22Rv1 (cell line): ENCODE results near the gene BAIAP2L1.

Source experiments
- H3K27ac ChIP-seq: fragments of 450-650 bp; 2 replicates; pipeline ENCODE4 v1.5.1; 2017
- CTCF ChIP-seq: fragments of 450-650 bp; IDR thresholded peaks from 2 replicates; pipeline ENCODE4 v1.5.1; 2017; ENCODE audit warnings: mild to moderate bottlenecking
- ZFX ChIP-seq: fragments of 450-650 bp; IDR thresholded peaks from 2 replicates; pipeline ENCODE4 v1.6.1; 2017; ENCODE audit warnings: antibody characterized with exemption, borderline replicate concordance

BAIAP2L1 gene

GRCh38 chr7:98278936-98279335 is 122.0 kb downstream of the BAIAP2L1 start:
- TF ChIP-seq CTCF (no peak), ZFX (no peak)
- peak overlapping the region; percentile 24; the same call in 1 of the 2 replicates for H3K27ac ChIP-seq

GRCh38 chr7:98278408-98278807 is 122.5 kb downstream of the BAIAP2L1 start:
- peak overlapping the region; percentile 24; the same call in 1 of the 2 replicates for H3K27ac ChIP-seq
- TF ChIP-seq ZFX (no peak), CTCF (no peak)

- H3K27ac ChIP-seq: peak overlapping the region; percentile 78
- no peak for TF ChIP-seq ZFX
These were observed 124.6 kb downstream of the BAIAP2L1 start for GRCh38 chr7:98276241-98276761.

GRCh38 chr7:98267303-98267702 is 133.6 kb downstream of the BAIAP2L1 start:
- no peak overlapping the region for H3K27ac ChIP-seq
- TF ChIP-seq CTCF (no peak), ZFX (no peak)

GRCh38 chr7:98266840-98267239 is 134.1 kb downstream of the BAIAP2L1 start:
- H3K27ac ChIP-seq: no peak overlapping the region
- TF ChIP-seq CTCF (peak; percentile 65), ZFX (no peak)

GRCh38 chr7:98265841-98266271 is 135.0 kb downstream of the BAIAP2L1 start:
- no peak overlapping the region for H3K27ac ChIP-seq
- TF ChIP-seq ZFX: no peak
- no peak for TF ChIP-seq CTCF

GRCh38 chr7:98257701-98258100 is 143.2 kb downstream of the BAIAP2L1 start:
- TF ChIP-seq CTCF (no peak), ZFX (no peak)
- H3K27ac ChIP-seq: no peak overlapping the region

GRCh38 chr7:98256431-98256830 is 144.5 kb downstream of the BAIAP2L1 start:
- TF ChIP-seq ZFX (no peak), CTCF (no peak)

More at GRCh38 chr7:98256431-98256830, 144.5 kb downstream of the BAIAP2L1 start:
- no peak overlapping the region for H3K27ac ChIP-seq
